ENCODE measurements around the gene SCFD1.

SCFD1 gene

GRCh38 chr14:30779210-30779609 is 157.1 kb downstream of the SCFD1 start:
- DNase-seq (ENCODE audit: low spot score): no peak
- no peak for TF ChIP-seq CTCF (IDR thresholded peaks at IDR 0.05; ENCODE audit: extremely low read depth, missing control alignments)
